GM19351 (cell line): ENCODE results near the gene MBOAT7.
"Not testable (repeated sequence)": the region's sequence is repeated elsewhere in the genome, so short reads cannot be mapped to it uniquely, and the experiment has no call there.

Experiments used
- ATAC-seq: cut with Tn5 transposase; IDR thresholded peaks from one replicate; pipeline ENCODE4 v1.9.1; 2021; ENCODE audit warnings: mild to moderate bottlenecking, moderate library complexity; ENCODE audit not compliant: unreplicated experiment

The MBOAT7 gene

GRCh38 chr19:54189735-54190502 is 539 bp upstream of the MBOAT7 start:
- ATAC-seq, result peak; percentile 41

GRCh38 chr19:54188215-54188871 is 1.0 kb downstream of the MBOAT7 start:
- ATAC-seq, result no peak

DNA sequence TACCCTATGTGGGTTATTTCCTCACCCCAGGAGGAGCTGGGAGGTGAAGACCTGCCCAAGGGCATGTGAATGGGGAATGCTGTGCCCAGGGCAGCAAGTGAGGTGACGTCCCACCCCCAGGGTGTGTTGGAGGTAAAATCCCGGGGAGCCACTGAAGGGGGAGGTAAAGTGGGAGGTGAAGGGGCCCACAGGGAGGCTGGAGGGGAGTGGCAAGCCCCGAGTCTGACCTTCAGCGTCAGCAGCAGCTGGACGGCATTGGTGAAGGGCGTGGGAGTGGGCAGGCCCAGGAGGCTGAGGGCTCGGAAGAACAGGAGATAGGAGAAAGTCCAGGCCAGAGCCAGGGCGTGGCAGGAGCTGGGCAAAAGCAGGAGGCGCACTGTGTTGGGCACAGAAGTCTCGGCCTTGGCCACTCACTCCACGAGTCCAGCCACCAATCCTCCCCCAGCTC is 2.4 kb downstream of the MBOAT7 start:
- no peak for ATAC-seq

GRCh38 chr19:54186351-54186750 is 3.0 kb downstream of the MBOAT7 start:
- no peak for ATAC-seq

DNA sequence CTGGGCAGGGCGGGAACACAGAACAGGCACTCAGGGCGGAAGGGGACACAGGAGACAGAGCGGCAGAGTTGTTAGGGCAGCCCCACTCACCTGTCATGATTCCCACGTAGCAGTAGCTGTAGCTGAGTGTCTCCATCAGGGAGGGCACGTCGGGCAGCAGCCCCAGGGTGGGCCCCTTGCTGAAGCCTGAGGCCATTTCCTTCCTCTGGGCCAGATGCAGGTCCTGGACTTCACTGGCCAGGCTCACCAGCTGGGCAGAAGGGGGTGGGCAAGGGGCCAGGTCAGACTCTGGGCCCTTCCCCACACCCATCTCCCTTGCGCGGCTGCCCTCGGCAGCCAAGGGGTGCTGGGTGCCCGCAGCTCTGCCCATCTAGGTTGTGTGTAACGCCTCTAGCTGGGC is 5.9 kb downstream of the MBOAT7 start:
- no peak for ATAC-seq

DNA sequence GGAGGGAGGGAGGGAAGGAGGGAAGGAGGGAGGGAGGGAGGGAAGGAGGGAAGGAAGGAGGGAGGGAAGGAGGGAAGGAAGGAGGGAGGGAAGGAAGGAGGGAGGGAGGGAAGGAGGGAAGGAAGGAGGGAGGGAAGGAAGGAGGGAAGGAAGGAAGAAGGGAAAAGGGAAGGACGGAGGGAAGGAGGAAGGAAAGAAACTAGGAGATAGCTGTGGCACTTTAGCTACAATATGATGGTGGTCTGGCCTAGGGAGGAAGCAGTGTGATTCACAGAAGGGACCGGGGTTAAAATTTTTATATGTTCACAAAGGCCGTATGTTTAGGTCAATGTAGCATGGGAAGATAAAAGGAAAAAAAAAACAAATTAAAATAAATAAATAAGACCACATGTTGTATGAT is 7.5 kb downstream of the MBOAT7 start:
- not testable (repeated sequence) for ATAC-seq

GRCh38 chr19:54180691-54181091 is 8.7 kb downstream of the MBOAT7 start:
- no peak for ATAC-seq

GRCh38 chr19:54179921-54180461 is 9.4 kb downstream of the MBOAT7 start:
- ATAC-seq, result no peak

DNA sequence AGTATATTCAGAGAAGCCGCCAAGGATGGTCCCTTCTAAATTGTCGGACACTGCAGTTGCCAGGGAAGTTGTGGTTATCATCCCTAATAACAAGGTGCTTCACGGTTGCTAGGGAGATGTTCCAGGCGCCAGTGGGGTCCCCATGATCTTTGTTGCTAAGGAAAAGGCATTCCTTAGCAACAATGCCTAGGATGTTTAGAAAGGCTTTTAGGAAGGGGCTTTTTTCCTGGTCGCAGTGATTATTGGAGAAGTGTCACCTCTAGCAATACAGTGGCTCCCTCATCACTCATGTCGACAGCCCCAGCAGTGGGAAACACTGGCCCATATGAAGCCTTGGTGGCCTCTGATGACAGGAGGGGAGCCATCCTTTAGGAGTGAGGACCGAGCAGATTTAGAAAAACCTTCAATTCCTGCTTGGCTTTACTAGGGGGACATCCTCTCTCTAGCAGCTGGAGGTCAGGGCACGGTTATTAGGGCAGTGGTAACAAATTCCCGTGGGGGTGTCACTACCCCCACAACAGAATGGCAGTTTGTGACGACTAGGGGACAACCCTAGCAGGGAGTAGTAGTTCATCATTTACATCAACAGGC is 10.0 kb downstream of the MBOAT7 start:
- ATAC-seq, result no peak

DNA sequence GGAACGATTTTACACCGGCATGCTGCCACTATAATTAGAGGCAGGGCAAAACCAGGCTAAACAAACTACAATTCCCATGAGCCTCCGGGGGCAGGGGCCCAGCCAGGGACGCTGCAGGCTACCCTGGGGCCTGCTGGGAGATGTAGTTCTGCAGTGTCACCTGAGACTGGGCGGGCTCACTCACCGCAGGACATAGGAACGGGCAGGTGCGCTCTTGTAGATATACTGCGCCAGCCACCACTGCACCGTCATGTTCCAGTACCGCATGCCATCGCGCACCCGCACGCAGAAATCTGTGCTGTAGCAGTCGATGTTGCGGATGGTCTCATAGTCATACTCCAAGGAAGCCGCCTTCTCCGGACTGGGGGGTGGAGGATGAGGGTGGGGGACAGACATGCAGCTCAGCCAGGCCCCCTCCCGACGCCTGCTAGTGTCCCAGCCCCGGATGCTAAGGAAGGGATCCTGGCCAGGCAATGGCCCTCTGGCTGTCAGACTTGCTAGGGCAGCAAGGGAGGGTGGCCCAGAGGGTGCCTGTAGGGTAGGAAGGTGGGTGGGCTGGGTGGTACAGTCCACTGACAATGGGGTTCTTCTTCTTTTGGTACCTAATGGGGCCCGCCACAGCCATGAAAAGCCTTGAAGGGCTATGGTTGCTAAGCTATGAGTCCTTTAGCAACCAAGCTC is 10.7 kb downstream of the MBOAT7 start:
- no peak for ATAC-seq

- ATAC-seq, result no peak
Observed at GRCh38 chr19:54173951-54174834, 15.2 kb downstream of the MBOAT7 start.

DNA sequence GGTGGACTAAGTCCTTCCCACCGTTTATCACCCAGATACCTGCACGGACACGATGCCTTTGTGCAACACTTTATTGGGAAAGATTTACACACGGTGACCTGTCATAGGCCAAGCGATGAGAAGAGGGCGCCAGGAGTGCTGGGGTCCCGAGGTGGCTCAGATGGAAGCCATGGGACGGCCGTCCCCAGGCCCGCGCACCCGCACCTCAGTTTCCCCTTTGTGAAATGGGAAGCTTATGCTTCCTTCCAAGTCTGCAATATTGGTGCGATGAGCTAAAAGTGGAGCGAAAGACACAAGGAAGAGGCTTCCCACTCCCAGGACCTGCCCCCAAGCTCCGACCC is 16.1 kb downstream of the MBOAT7 start:
- ATAC-seq, result no peak

GRCh38 chr19:54172471-54173358 is 16.7 kb downstream of the MBOAT7 start, which contains the start of gene TMC4:
TSS of gene TMC4 (minus strand) at chr19:54173160. CDS start at chr19:54173117, 43 bp downstream.
- no peak for ATAC-seq

GRCh38 chr19:54171736-54172431 is 17.5 kb downstream of the MBOAT7 start:
- not testable (repeated sequence) for ATAC-seq

DNA sequence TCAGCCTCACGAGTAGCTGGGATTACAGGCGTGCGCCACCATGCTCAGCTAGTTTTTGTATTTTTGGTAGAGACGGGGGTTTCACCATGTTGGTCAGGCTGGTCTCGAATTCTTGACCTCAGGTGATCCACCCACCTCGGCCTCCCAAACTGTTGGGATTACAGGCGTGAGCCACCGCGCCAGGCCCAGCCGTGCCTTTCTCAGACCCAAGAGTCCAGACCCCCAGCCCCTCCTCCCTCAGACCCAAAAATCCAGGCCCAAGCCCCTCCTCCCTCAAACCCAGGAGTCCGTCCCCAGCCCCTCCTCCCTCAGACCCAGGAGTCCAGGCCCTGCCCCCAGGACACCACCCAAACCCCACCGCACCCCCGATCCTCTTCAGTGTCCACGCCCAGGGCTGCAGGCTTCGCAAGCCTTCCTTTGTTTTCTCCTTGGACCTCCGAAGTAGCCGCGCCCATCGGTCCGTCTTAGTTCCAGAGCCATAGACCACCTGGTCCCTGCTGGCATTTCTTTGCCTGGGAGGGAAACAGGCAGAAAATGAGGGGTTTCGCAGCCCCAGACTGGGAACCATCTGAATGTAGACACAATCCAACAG is 20.1 kb downstream of the MBOAT7 start:
- no peak for ATAC-seq

GRCh38 chr19:54168174-54168917 is 21.0 kb downstream of the MBOAT7 start:
- ATAC-seq, result no peak

GRCh38 chr19:54165222-54165621 is 24.2 kb downstream of the MBOAT7 start:
- no peak for ATAC-seq
